ENCODE data around the gene MRPS15. TPM values are rescaled to one million over a fixed set of nuclear protein-coding genes. Genes with fewer than 3 reads are reported as not detected.

The MRPS15 gene
- total and polyA plus RNA-seq, 7 experiments from 2014 or later = 30.2 to 86.5 (median 38.9) TPM

DNA sequence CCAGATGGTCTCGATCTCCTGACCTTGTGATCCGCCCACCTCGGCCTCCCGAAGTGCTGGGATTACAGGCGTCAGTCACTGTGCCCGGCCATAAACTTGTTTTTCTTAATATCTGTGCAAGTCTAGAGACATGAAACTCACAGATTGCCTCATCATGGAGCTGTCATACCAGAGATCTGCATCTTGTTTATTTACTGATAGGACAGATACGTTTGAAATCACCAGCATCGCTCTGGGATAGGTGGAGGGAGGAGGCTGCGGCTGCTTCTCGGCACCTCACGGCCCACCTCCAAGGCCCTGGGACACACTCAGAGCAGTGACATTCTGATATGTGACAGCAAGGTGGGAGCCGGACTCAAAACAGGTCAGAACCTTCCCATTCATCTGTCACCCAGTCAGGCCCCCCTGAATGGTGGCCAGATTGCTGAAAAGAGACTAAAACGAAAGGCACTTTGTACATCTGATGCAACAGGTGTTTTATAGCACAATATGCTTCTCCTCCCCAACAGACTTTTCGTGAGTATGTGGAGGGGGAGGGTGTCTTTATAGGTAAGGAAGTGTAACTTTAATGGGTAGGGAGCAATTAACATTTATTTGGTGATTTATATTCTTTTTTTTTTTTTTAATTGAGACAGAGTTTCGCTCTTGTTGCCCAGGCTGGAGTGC lies 48.4 kb downstream of the MRPS15 start:
- Mint-ChIP-seq H3K27ac (peak overlapping the region in 1 of 9 donors; percentile 67), H3K9me3 (peaks cover 0 to 4% (median 0%) of the 10 kb centered on the region in 11 donors), H3K4me3 (no peak overlapping the region), H3K27me3 (no peaks in the 10 kb centered on the region), H3K4me1 (peaks cover 12 to 43% (median 34%) of the 10 kb centered on the region in 7 donors), H3K36me3 (peaks cover 0 to 4% (median 0%) of the 10 kb centered on the region in 5 donors)
- POLR2A ChIA-PET = interaction anchor here (0.9 kb wide), 1 partner anchor 29 kb away, joined by 3 read pairs; no protein-coding TSS in a partner anchor
- no peak for DNase-seq
- CTCF ChIA-PET = no interaction called here
- intact Hi-C loops (cut with micrococcal nuclease) = no loop called here
- no peak for ATAC-seq
- no peak overlapping the region for H3K27ac ChIP-seq (ENCODE audit: low read depth, low read length)
- peaks cover 8 to 18% of the 10 kb centered on the region in 2 donors for H3K4me1 ChIP-seq (ENCODE audit: control insufficient read depth in 2 of 2, insufficient read depth in 2 of 2, low read length in 2 of 2)
- H3K36me3 ChIP-seq (ENCODE audit: control insufficient read depth in 2 of 3, insufficient read depth in 3 of 3, low read length in 3 of 3) = no peaks in the 10 kb centered on the region
- no peaks in the 10 kb centered on the region for H3K27me3 ChIP-seq (ENCODE audit: control insufficient read depth in 2 of 2, insufficient read depth in 2 of 2, low read length in 2 of 2)
- H3K4me3 ChIP-seq (ENCODE audit: low read length) = no peak overlapping the region
- no peaks in the 10 kb centered on the region for H3K9me3 ChIP-seq (ENCODE audit: control insufficient read depth in 2 of 3, low read length in 3 of 3)

DNA sequence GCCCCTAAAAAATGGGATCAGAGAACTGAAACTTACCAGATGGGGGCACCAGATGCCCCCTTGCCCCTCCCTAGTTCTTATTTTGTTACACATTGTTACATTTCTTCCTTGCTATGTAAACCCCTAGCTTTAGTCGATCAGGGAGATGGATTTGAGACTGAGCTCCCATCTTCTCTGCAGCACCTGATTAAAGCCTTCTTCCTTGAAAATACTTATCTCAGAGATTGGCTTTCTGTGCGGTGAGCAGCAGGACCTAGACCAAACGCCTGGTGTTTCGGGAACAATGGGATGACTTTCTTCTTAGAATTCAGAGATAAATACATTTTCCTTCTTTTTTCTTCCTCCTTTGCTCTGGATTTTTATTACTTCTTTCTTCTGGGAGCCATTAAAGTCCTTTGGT lies 49.8 kb downstream of the MRPS15 start:
- H3K36me3 Mint-ChIP-seq = peaks cover 0 to 8% (median 0%) of the 10 kb centered on the region in 5 donors
- Histone ChIP-seq H3K4me3 (ENCODE audit: low read length) (no peak overlapping the region), H3K27ac (ENCODE audit: low read depth, low read length) (no peak overlapping the region), H3K9me3 (ENCODE audit: control insufficient read depth in 2 of 3, low read length in 3 of 3) (no peaks in the 10 kb centered on the region), H3K4me1 (ENCODE audit: control insufficient read depth in 2 of 2, insufficient read depth in 2 of 2, low read length in 2 of 2) (peaks cover 0 to 6% of the 10 kb centered on the region in 2 donors), H3K36me3 (ENCODE audit: control insufficient read depth in 2 of 3, insufficient read depth in 3 of 3, low read length in 3 of 3) (no peaks in the 10 kb centered on the region), H3K27me3 (ENCODE audit: control insufficient read depth in 2 of 2, insufficient read depth in 2 of 2, low read length in 2 of 2) (no peaks in the 10 kb centered on the region)
- H3K27ac Mint-ChIP-seq = no peak overlapping the region
- intact Hi-C loops (cut with micrococcal nuclease) = no loop called here
- ATAC-seq (no peak), DNase-seq (no peak)
- ChIA-PET POLR2A (no interaction called here), CTCF (interaction anchor here (1.0 kb wide), 1 partner anchor 45 kb away, joined by 3 read pairs; no protein-coding TSS in a partner anchor)
- H3K4me1 Mint-ChIP-seq = peaks cover 4 to 33% (median 24%) of the 10 kb centered on the region in 7 donors
- no peak overlapping the region for H3K4me3 Mint-ChIP-seq
- no peaks in the 10 kb centered on the region for H3K27me3 Mint-ChIP-seq
- peaks cover 0 to 7% (median 0%) of the 10 kb centered on the region in 11 donors for H3K9me3 Mint-ChIP-seq

DNA sequence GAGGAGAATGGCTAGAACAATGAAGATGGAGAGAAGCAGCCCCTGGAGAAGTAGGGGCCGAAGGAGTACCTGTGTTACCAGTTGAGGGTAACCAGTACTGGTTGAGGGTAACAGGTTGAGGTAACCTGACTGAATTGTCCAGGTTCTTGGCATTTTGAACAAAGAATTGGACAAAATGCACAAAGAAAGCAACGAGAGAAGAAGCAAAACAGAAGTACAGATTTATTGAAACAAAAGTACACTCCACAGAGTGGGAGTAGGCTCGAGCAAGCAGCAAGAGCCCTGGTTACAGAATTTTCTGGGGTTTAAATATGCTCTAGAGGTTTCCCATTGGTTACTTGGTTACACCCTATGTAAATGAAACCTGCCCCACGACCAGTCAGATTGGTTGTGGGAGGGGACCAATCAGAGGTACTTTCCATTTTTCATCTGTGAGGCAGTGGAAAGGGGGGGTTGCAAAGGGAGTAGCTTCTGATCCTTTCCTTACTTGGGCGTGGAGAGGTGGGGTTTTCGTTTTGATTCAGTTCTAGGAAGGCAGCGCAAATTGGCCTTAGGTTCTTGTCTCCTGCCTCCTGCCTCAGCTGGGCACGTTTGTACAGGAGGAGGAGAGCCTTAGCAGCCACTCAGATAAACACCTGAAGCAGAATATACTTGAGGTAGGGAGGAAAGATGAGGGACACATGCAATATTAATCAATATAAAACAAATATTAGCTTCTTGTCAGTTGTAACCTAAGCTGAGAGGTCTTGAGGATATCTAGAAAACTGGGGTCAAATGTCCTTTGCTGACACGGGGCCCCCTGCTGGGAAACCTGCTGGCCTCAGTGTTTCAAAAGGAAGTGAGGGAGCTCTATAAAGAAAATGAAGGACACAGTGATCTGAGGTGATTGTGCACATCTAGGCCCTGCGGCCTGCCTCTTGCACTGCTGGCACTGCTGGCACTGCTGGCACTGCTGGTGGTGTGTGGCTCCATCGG lies 52.2 kb downstream of the MRPS15 start:
- peaks cover 0 to 7% (median 0%) of the 10 kb centered on the region in 11 donors for H3K9me3 Mint-ChIP-seq
- ChIA-PET POLR2A (interaction anchor here (0.7 to 0.9 kb wide), 2 partner anchors 9 to 27 kb away, joined by 3 read pairs; no protein-coding TSS in a partner anchor), CTCF (interaction anchor here (0.7 to 1.7 kb wide), 4 partner anchors 25 to 201 kb away, joined by 3 to 11 read pairs (median 4); no protein-coding TSS in a partner anchor)
- DNase-seq (peak in 8 of 9 donors; percentile 14 to 71 (median 40)), ATAC-seq (peak; percentile 77)
- peaks cover 0 to 8% (median 0%) of the 10 kb centered on the region in 5 donors for H3K36me3 Mint-ChIP-seq
- Histone ChIP-seq H3K4me1 (ENCODE audit: control insufficient read depth in 2 of 2, insufficient read depth in 2 of 2, low read length in 2 of 2) (peaks cover 0 to 4% of the 10 kb centered on the region in 2 donors), H3K36me3 (ENCODE audit: control insufficient read depth in 2 of 3, insufficient read depth in 3 of 3, low read length in 3 of 3) (no peaks in the 10 kb centered on the region), H3K27me3 (ENCODE audit: control insufficient read depth in 2 of 2, insufficient read depth in 2 of 2, low read length in 2 of 2) (no peaks in the 10 kb centered on the region), H3K27ac (ENCODE audit: low read depth, low read length) (no peak overlapping the region), H3K4me3 (ENCODE audit: low read length) (no peak overlapping the region), H3K9me3 (ENCODE audit: control insufficient read depth in 2 of 3, low read length in 3 of 3) (no peaks in the 10 kb centered on the region)
- peaks cover 0 to 19% (median 15%) of the 10 kb centered on the region in 7 donors for H3K4me1 Mint-ChIP-seq
- H3K4me3 Mint-ChIP-seq = peak overlapping the region in 7 of 10 donors; percentile 5 to 49 (median 40)
- H3K27ac Mint-ChIP-seq = peak overlapping the region; percentile 22 to 93 (median 84)
- intact Hi-C loops (cut with micrococcal nuclease) = no loop called here
- no peaks in the 10 kb centered on the region for H3K27me3 Mint-ChIP-seq

GRCh38 chr1:36408479-36408878 lies 55.7 kb downstream of the MRPS15 start:
- no peak for ATAC-seq
- Mint-ChIP-seq H3K27me3 (peaks cover 0 to 4% (median 0%) of the 10 kb centered on the region in 5 donors), H3K4me1 (peaks cover 8 to 21% (median 19%) of the 10 kb centered on the region in 7 donors), H3K36me3 (peaks cover 0 to 8% (median 0%) of the 10 kb centered on the region in 5 donors), H3K9me3 (peaks cover 0 to 7% (median 0%) of the 10 kb centered on the region in 11 donors), H3K27ac (no peak overlapping the region), H3K4me3 (no peak overlapping the region)
- Histone ChIP-seq H3K4me1 (ENCODE audit: control insufficient read depth in 2 of 2, insufficient read depth in 2 of 2, low read length in 2 of 2) (peaks cover 0 to 4% of the 10 kb centered on the region in 2 donors), H3K36me3 (ENCODE audit: control insufficient read depth in 2 of 3, insufficient read depth in 3 of 3, low read length in 3 of 3) (no peaks in the 10 kb centered on the region), H3K27me3 (ENCODE audit: control insufficient read depth in 2 of 2, insufficient read depth in 2 of 2, low read length in 2 of 2) (no peaks in the 10 kb centered on the region), H3K9me3 (ENCODE audit: control insufficient read depth in 2 of 3, low read length in 3 of 3) (no peaks in the 10 kb centered on the region), H3K4me3 (ENCODE audit: low read length) (no peak overlapping the region), H3K27ac (ENCODE audit: low read depth, low read length) (no peak overlapping the region)
- no peak for DNase-seq
- intact Hi-C loops (cut with micrococcal nuclease) = no loop called here
- ChIA-PET POLR2A (no interaction called here), CTCF (no interaction called here)

- intact Hi-C loops (cut with micrococcal nuclease) = no loop called here
- Mint-ChIP-seq H3K27me3 (peaks cover 0 to 4% (median 0%) of the 10 kb centered on the region in 5 donors), H3K9me3 (peaks cover 0 to 5% (median 0%) of the 10 kb centered on the region in 11 donors), H3K4me1 (peaks cover 7 to 18% (median 9%) of the 10 kb centered on the region in 7 donors), H3K27ac (peak overlapping the region in 6 of 9 donors; percentile 16 to 68 (median 60)), H3K36me3 (peaks cover 0 to 6% (median 0%) of the 10 kb centered on the region in 5 donors), H3K4me3 (no peak overlapping the region)
- ATAC-seq (no peak), DNase-seq (no peak)
- ChIA-PET CTCF (interaction anchor here (0.5 to 0.6 kb wide), 3 partner anchors 13 to 38 kb away, joined by 3 read pairs; no protein-coding TSS in a partner anchor), POLR2A (interaction anchor here (0.7 kb wide), 1 partner anchor 1081 kb away, joined by 3 read pairs; no protein-coding TSS in a partner anchor)
- Histone ChIP-seq H3K4me1 (ENCODE audit: control insufficient read depth in 2 of 2, insufficient read depth in 2 of 2, low read length in 2 of 2) (no peaks in the 10 kb centered on the region), H3K4me3 (ENCODE audit: low read length) (no peak overlapping the region), H3K9me3 (ENCODE audit: control insufficient read depth in 2 of 3, low read length in 3 of 3) (no peaks in the 10 kb centered on the region), H3K27ac (ENCODE audit: low read depth, low read length) (no peak overlapping the region), H3K36me3 (ENCODE audit: control insufficient read depth in 2 of 3, insufficient read depth in 3 of 3, low read length in 3 of 3) (no peaks in the 10 kb centered on the region), H3K27me3 (ENCODE audit: control insufficient read depth in 2 of 2, insufficient read depth in 2 of 2, low read length in 2 of 2) (no peaks in the 10 kb centered on the region)
These were observed 57.7 kb downstream of the MRPS15 start for GRCh38 chr1:36406440-36406839.

All from naive thymus-derived CD4-positive, alpha-beta T cell (primary cell).